HG03139 (cell line): ENCODE measurements around the gene CACNA1E.
"Not testable (repeated sequence)": the region's sequence is repeated elsewhere in the genome, so short reads cannot be mapped to it uniquely, and the experiment has no call there.

Source experiments
- ATAC-seq: cut with Tn5 transposase; IDR thresholded peaks from one replicate; pipeline ENCODE4 v1.9.1; 2021; ENCODE audit not compliant: unreplicated experiment

CACNA1E gene

GRCh38 chr1:181801617-181802016 is 318.3 kb downstream of the CACNA1E start:
- no peak for ATAC-seq

- no peak for ATAC-seq
Measured at GRCh38 chr1:181802466-181802865, 319.1 kb downstream of the CACNA1E start.

- ATAC-seq, result no peak
Measured at GRCh38 chr1:181803421-181803820, 320.1 kb downstream of the CACNA1E start.

GRCh38 chr1:181804989-181805388 is 321.7 kb downstream of the CACNA1E start:
- ATAC-seq, result no peak

- ATAC-seq, result no peak
Measured at GRCh38 chr1:181806746-181807145, 323.4 kb downstream of the CACNA1E start.

GRCh38 chr1:181807251-181807650 is 323.9 kb downstream of the CACNA1E start:
- ATAC-seq, result no peak

- ATAC-seq, result no peak
Measured at GRCh38 chr1:181809991-181810545, 326.8 kb downstream of the CACNA1E start.

- no peak for ATAC-seq
Measured at GRCh38 chr1:181812208-181812607, 328.9 kb downstream of the CACNA1E start.

GRCh38 chr1:181813266-181813665 is 329.9 kb downstream of the CACNA1E start:
- no peak for ATAC-seq

GRCh38 chr1:181816608-181817007 is 333.3 kb downstream of the CACNA1E start:
- no peak for ATAC-seq

- ATAC-seq, result no peak
Measured at GRCh38 chr1:181817091-181817490, 333.8 kb downstream of the CACNA1E start.

- no peak for ATAC-seq
Measured at GRCh38 chr1:181818459-181818858, 335.1 kb downstream of the CACNA1E start.

- ATAC-seq, result no peak
Measured at GRCh38 chr1:181818943-181819342, 335.6 kb downstream of the CACNA1E start.

- ATAC-seq, result no peak
Measured at GRCh38 chr1:181821701-181822100, 338.4 kb downstream of the CACNA1E start.

GRCh38 chr1:181832173-181832880 is 349.0 kb downstream of the CACNA1E start:
- ATAC-seq, result not testable (repeated sequence)

- ATAC-seq, result no peak
Measured at GRCh38 chr1:181846001-181846645, 362.8 kb downstream of the CACNA1E start.

GRCh38 chr1:181846681-181847080 is 363.4 kb downstream of the CACNA1E start:
- no peak for ATAC-seq

GRCh38 chr1:181849071-181849470 is 365.8 kb downstream of the CACNA1E start:
- ATAC-seq, result no peak

- ATAC-seq, result not testable (repeated sequence)
Measured at GRCh38 chr1:181854212-181854611, 370.9 kb downstream of the CACNA1E start.

GRCh38 chr1:181855380-181855779 is 372.1 kb downstream of the CACNA1E start:
- ATAC-seq, result no peak
